Heart right ventricle (tissue), 16 donors: Measurements from ENCODE around the gene MTURN. TPM values are rescaled to one million over a fixed set of nuclear protein-coding genes. Genes with fewer than 3 reads are reported as not detected.

Experiments used
- ATAC-seq, 8 donors: fragments of 200-7000 bp; cut with Tn5 transposase; one replicate each; pipeline ENCODE4 v1.9.1; 2020; ENCODE audit warnings: mild to moderate bottlenecking in 8 of 8, moderate library complexity in 8 of 8, moderate number of reproducible peaks in 1 of 8
- DNase-seq, 2 donors: peaks; one replicate each; pipeline ENCODE4 v3.0.0-alpha.2; 2020
- H3K27ac ChIP-seq, 10 donors: fragments of 200-600 bp; sonication (generic) in 2 of 10; one replicate each; pipeline versions ENCODE4 v1.5.0 to v1.8.0; 2020 to 2022; ENCODE audit warnings: mild to moderate bottlenecking in 3 of 10
- H3K27me3 ChIP-seq, 7 donors: fragments of 200-600 bp; one replicate each; pipeline ENCODE4 v1.8.0; 2021 to 2022; ENCODE audit warnings: mild to moderate bottlenecking in 2 of 7
- H3K36me3 ChIP-seq, 9 donors: fragments of 200-600 bp; sonication (generic) in 1 of 9; one replicate each; pipeline versions ENCODE4 v1.5.0 to v1.8.0; 2020 to 2022; ENCODE audit warnings: mild to moderate bottlenecking in 2 of 9
- H3K4me1 ChIP-seq, 9 donors: fragments of 200-600 bp; sonication (generic) in 1 of 9; one replicate each; pipeline versions ENCODE4 v1.5.0 to v1.8.0; 2020 to 2022; ENCODE audit warnings: mild to moderate bottlenecking in 4 of 9
- H3K4me3 ChIP-seq, 10 donors: fragments of 200-600 bp; sonication (generic) in 2 of 10; one replicate each; pipeline versions ENCODE4 v1.5.0 to v1.8.0; 2020 to 2022; ENCODE audit warnings: mild to moderate bottlenecking in 7 of 10, moderate library complexity in 2 of 10
- H3K9me3 ChIP-seq, 11 donors: fragments of 200-600 bp in 10 of 11; sonication (generic) in 2 of 11; one replicate each; pipeline versions ENCODE4 v1.5.0 to v1.8.0; 2013 to 2022; ENCODE audit warnings: mild to moderate bottlenecking in 2 of 11, control low read depth in 1 of 11, moderate library complexity in 1 of 11
- CTCF ChIP-seq, 9 donors: fragments of 200-600 bp; sonication (generic) in 2 of 9; IDR thresholded peaks; one replicate each; pipeline versions ENCODE4 v1.5.0 to v1.8.0; 2021 to 2022; ENCODE audit warnings: antibody characterized with exemption in 9 of 9, mild to moderate bottlenecking in 5 of 9, moderate library complexity in 1 of 9
- WGBS, 2 donors: extraction: QIAGEN DNeasy Blood & Tissue Kit; methylation state at CpG; one replicate each; pipeline ENCODE4 v1.1.7; 2013; ENCODE audit warnings: inconsistent platforms in 1 of 2; 5-methylcytosine and 5-hydroxymethylcytosine counted together
- intact Hi-C, 10 donors: fragments of 100-400 bp; cut with DNase I; formaldehyde crosslinking; loops; one replicate each; pipeline versions ENCODE4 v1.11.1 to v1.14.2; 2022
- polyA plus RNA-seq, 2 donors: library from polyadenylated mRNA; stranded (reverse); fragments of 200-250 nt; gene quantifications; one replicate each; pipeline ENCODE4 v1.2.3, GENCODE V29; 2013
- total RNA-seq, 10 donors: library from RNA; stranded (reverse); fragmentation: NEBNext Ultra II Directional in 3 of 10; extraction: Animal tissue kit (Norgen Biotek cat#: 25700) in 3 of 10; gene quantifications; one replicate each; pipeline versions ENCODE4 v1.2.1 to v1.2.4, GENCODE V29; 2021 to 2023
- donor health status: Arrhythmogenic right ventricular cardiomyopathy.
- donor health status: ischemic (EF 13 %, LVEDD 7.1; RV severe dilation, severe dysfunction).
- donor health status: healthy with polysubstance abuse.
- donor health status: DM: no; HTN: yes; CAD: no.
- donor health status: DM: no; HTN: no; CAD: no.
- donor health status: ischemic (EF 25% LVEDD 6.9; RV normal size, moderate dysfunction).
- donor health status: ischemic (EF 25% LVEDD 5.7; RV mildly dilated, moderate dysfunction).
- donor health status: healthy.
- donor health status: DM: yes; HTN: yes; CAD: no.
- donor health status: Ischemic cardiomyopathy.
- donor health status: ischemic (EF 35%, LVEDD 5.7; RV mildly dilated, moderate dysfunction).
- donor health status: nonischemic (EF 11% LVEDD 7.7; RV severe dilation, severe dysfunction).
- donor health status: DM: yes; HTN: yes; CAD: no.
- donor health status: PGD.
- donor health status: ischemic (EF 29% LVEDD 5.4; RV normal size, mild dysfunction).
- donor health status: nonischemic (EF 23%, LVEDD 6.1; RV moderate dilation, normal function).

MTURN gene
- total and polyA plus RNA-seq, 12 donors: 8.8 to 46.4 (median 29.0) TPM

GRCh38 chr7:30197438-30197837 is 62.7 kb downstream of the MTURN start:
- Histone ChIP-seq H3K4me1 (peaks cover 0 to 18% (median 7%) of the 10 kb centered on the region in 9 donors), H3K4me3 (no peak overlapping the region), H3K36me3 (no peaks in the 10 kb centered on the region), H3K9me3 (peaks cover 0 to 30% (median 7%) of the 10 kb centered on the region in 11 donors), H3K27me3 (no peaks in the 10 kb centered on the region), H3K27ac (no peak overlapping the region)
- WGBS, 2 donors: 92 to 100% methylated on average over 1 of the region's 1 CpG
- no peak for ATAC-seq
- TF ChIP-seq CTCF (IDR thresholded peaks at IDR 0.05): no peak
- intact Hi-C loops: no loop called here
- no peak for DNase-seq

GRCh38 chr7:30199271-30199670 is 64.5 kb downstream of the MTURN start:
- TF ChIP-seq CTCF (IDR thresholded peaks at IDR 0.05): no peak
- Histone ChIP-seq H3K27ac (no peak overlapping the region), H3K4me1 (peaks cover 0 to 18% (median 7%) of the 10 kb centered on the region in 9 donors), H3K9me3 (peaks cover 0 to 30% (median 7%) of the 10 kb centered on the region in 11 donors), H3K27me3 (no peaks in the 10 kb centered on the region), H3K4me3 (no peak overlapping the region), H3K36me3 (no peaks in the 10 kb centered on the region)
- ATAC-seq: no peak
- no peak for DNase-seq
- intact Hi-C loops: no loop called here
- 94 to 95% methylated on average over 3 of the region's 3 CpGs for WGBS, 2 donors

GRCh38 chr7:30200591-30200990 is 65.8 kb downstream of the MTURN start:
- Histone ChIP-seq H3K9me3 (peaks cover 0 to 23% (median 7%) of the 10 kb centered on the region in 11 donors), H3K27ac (peak overlapping the region in 2 of 10 donors; percentile 17 to 33), H3K4me1 (peaks cover 0 to 18% (median 7%) of the 10 kb centered on the region in 9 donors), H3K36me3 (no peaks in the 10 kb centered on the region), H3K27me3 (no peaks in the 10 kb centered on the region), H3K4me3 (no peak overlapping the region)
- DNase-seq: no peak
- ATAC-seq: no peak
- WGBS, 2 donors: 62 to 64% methylated on average over 2 of the region's 2 CpGs
- intact Hi-C loops: no loop called here
- TF ChIP-seq CTCF (IDR thresholded peaks at IDR 0.05): no peak

GRCh38 chr7:30201161-30201666 is 66.4 kb downstream of the MTURN start:
- DNase-seq (no peak), ATAC-seq (peak in 3 of 8 donors; percentile 58 to 68 (median 62))
- no peak for TF ChIP-seq CTCF (IDR thresholded peaks at IDR 0.05)
- intact Hi-C loops: no loop called here
- Histone ChIP-seq H3K4me1 (peaks cover 0 to 18% (median 7%) of the 10 kb centered on the region in 9 donors), H3K4me3 (no peak overlapping the region), H3K36me3 (no peaks in the 10 kb centered on the region), H3K27ac (peak overlapping the region in 1 of 10 donors; percentile 41), H3K9me3 (peaks cover 0 to 17% (median 5%) of the 10 kb centered on the region in 11 donors), H3K27me3 (no peaks in the 10 kb centered on the region)
- WGBS, 2 donors: 61% methylated on average over 5 of the region's 5 CpGs
